ENCODE data around the gene CACNA2D1. TPM values are rescaled to one million over a fixed set of nuclear protein-coding genes. Genes with fewer than 3 reads are reported as not detected.

Gene CACNA2D1
- total RNA-seq, 4 donors from 2014 or later, result 30.6 to 60.0 (median 45.7) TPM

- 90% methylated on average over 3 of the region's 3 CpGs for WGBS
- TF ChIP-seq EP300 (IDR thresholded peaks at IDR 0.05), result no peak
- no peak for TF ChIP-seq POLR2A (IDR thresholded peaks at IDR 0.05; ENCODE audit: low read depth)
- no peak for TF ChIP-seq CTCF (IDR thresholded peaks at IDR 0.05)
- no peak for TF ChIP-seq POLR2AphosphoS5 (IDR thresholded peaks at IDR 0.05)
These were observed 407.3 kb downstream of the CACNA2D1 start for GRCh38 chr7:82036146-82036886.

GRCh38 chr7:82035456-82035855, 408.1 kb downstream of the CACNA2D1 start:
- H3K9me3 ChIP-seq, result no peaks in the 10 kb centered on the region
- H3K27ac ChIP-seq (replicated peaks in 1 of 4), result no peak overlapping the region
- WGBS, result 98% methylated on average over 1 of the region's 1 CpG
- TF ChIP-seq POLR2AphosphoS5 (IDR thresholded peaks at IDR 0.05) (no peak), EP300 (IDR thresholded peaks at IDR 0.05) (no peak), POLR2A (IDR thresholded peaks at IDR 0.05; ENCODE audit: low read depth) (no peak), CTCF (IDR thresholded peaks at IDR 0.05) (no peak)
- DNase-seq (ENCODE audit: extremely low spot score), result no peak
- no peak overlapping the region for H3K4me3 ChIP-seq
- peaks cover 0 to 8% (median 0%) of the 10 kb centered on the region in 4 donors for H3K36me3 ChIP-seq
- intact Hi-C loops (cut with DNase I), result no loop called here
- peaks cover 0 to 3% (median 0%) of the 10 kb centered on the region in 4 donors for H3K4me1 ChIP-seq
- H3K27me3 ChIP-seq, result no peaks in the 10 kb centered on the region

More at GRCh38 chr7:82036146-82036886, 407.3 kb downstream of the CACNA2D1 start:
- no peak overlapping the region for H3K27ac ChIP-seq (replicated peaks in 1 of 4)
- intact Hi-C loops (cut with DNase I), result no loop called here
- H3K4me3 ChIP-seq, result no peak overlapping the region
- no peaks in the 10 kb centered on the region for H3K9me3 ChIP-seq
- DNase-seq (ENCODE audit: extremely low spot score), result no peak
- H3K4me1 ChIP-seq, result peaks cover 0 to 3% (median 0%) of the 10 kb centered on the region in 4 donors
- H3K36me3 ChIP-seq, result peaks cover 0 to 8% (median 0%) of the 10 kb centered on the region in 4 donors
- H3K27me3 ChIP-seq, result no peaks in the 10 kb centered on the region

GRCh38 chr7:82032901-82033300, 410.7 kb downstream of the CACNA2D1 start:
- no peak overlapping the region for H3K4me3 ChIP-seq
- DNase-seq (ENCODE audit: extremely low spot score), result no peak
- peaks cover 0 to 8% (median 0%) of the 10 kb centered on the region in 4 donors for H3K36me3 ChIP-seq
- 90% methylated on average over 3 of the region's 3 CpGs for WGBS
- TF ChIP-seq POLR2A (IDR thresholded peaks at IDR 0.05; ENCODE audit: low read depth) (no peak), CTCF (IDR thresholded peaks at IDR 0.05) (no peak), POLR2AphosphoS5 (IDR thresholded peaks at IDR 0.05) (no peak), EP300 (IDR thresholded peaks at IDR 0.05) (no peak)
- peaks cover 0 to 3% (median 0%) of the 10 kb centered on the region in 4 donors for H3K4me1 ChIP-seq
- no peak overlapping the region for H3K27ac ChIP-seq (replicated peaks in 1 of 4)
- no peaks in the 10 kb centered on the region for H3K9me3 ChIP-seq
- no peaks in the 10 kb centered on the region for H3K27me3 ChIP-seq
- intact Hi-C loops (cut with DNase I), result no loop called here

GRCh38 chr7:82029236-82029913, 414.2 kb downstream of the CACNA2D1 start:
- Histone ChIP-seq H3K4me3 (no peak overlapping the region), H3K4me1 (no peaks in the 10 kb centered on the region), H3K36me3 (no peaks in the 10 kb centered on the region), H3K27me3 (no peaks in the 10 kb centered on the region), H3K27ac (replicated peaks in 1 of 4) (no peak overlapping the region), H3K9me3 (no peaks in the 10 kb centered on the region)
- no peak for DNase-seq (ENCODE audit: extremely low spot score)
- 93% methylated on average over 1 of the region's 1 CpG for WGBS
- TF ChIP-seq CTCF (IDR thresholded peaks at IDR 0.05) (no peak), POLR2A (IDR thresholded peaks at IDR 0.05; ENCODE audit: low read depth) (no peak), EP300 (IDR thresholded peaks at IDR 0.05) (no peak), POLR2AphosphoS5 (IDR thresholded peaks at IDR 0.05) (no peak)
- intact Hi-C loops (cut with DNase I), result no loop called here
